ENCODE results near the gene PTPN4.

The PTPN4 gene

GRCh38 chr2:119736021-119736420, 23.7 kb upstream of the PTPN4 start:
- H3K4me3 ChIP-seq (ENCODE audit: severe bottlenecking): no peak overlapping the region
- H3K9me3 ChIP-seq (ENCODE audit: severe bottlenecking): no peaks in the 10 kb centered on the region
- TF ChIP-seq, protein P1, sequence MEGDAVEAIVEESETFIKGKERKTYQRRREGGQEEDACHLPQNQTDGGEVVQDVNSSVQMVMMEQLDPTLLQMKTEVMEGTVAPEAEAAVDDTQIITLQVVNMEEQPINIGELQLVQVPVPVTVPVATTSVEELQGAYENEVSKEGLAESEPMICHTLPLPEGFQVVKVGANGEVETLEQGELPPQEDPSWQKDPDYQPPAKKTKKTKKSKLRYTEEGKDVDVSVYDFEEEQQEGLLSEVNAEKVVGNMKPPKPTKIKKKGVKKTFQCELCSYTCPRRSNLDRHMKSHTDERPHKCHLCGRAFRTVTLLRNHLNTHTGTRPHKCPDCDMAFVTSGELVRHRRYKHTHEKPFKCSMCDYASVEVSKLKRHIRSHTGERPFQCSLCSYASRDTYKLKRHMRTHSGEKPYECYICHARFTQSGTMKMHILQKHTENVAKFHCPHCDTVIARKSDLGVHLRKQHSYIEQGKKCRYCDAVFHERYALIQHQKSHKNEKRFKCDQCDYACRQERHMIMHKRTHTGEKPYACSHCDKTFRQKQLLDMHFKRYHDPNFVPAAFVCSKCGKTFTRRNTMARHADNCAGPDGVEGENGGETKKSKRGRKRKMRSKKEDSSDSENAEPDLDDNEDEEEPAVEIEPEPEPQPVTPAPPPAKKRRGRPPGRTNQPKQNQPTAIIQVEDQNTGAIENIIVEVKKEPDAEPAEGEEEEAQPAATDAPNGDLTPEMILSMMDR (IDR thresholded peaks at IDR 0.05; ENCODE audit: poor library complexity, severe bottlenecking): no peak
- H3K4me1 ChIP-seq (ENCODE audit: insufficient read depth, poor library complexity, severe bottlenecking): no peaks in the 10 kb centered on the region
- no peaks in the 10 kb centered on the region for H3K36me3 ChIP-seq (ENCODE audit: low read depth)
- H3K27me3 ChIP-seq (ENCODE audit: insufficient read depth, poor library complexity, severe bottlenecking): no peaks in the 10 kb centered on the region
- H3K27ac ChIP-seq (ENCODE audit: poor library complexity, severe bottlenecking): no peak overlapping the region
- DNase-seq (ENCODE audit: low spot score) (no peak), ATAC-seq (ENCODE audit: low read depth) (no peak)

GRCh38 chr2:119739580-119740255, 20.0 kb upstream of the PTPN4 start:
- TF ChIP-seq, protein P1 (IDR thresholded peaks at IDR 0.05; ENCODE audit: poor library complexity, severe bottlenecking): no peak
- Histone ChIP-seq H3K9me3 (ENCODE audit: severe bottlenecking) (no peaks in the 10 kb centered on the region), H3K4me1 (ENCODE audit: insufficient read depth, poor library complexity, severe bottlenecking) (peaks cover 9% of the 10 kb centered on the region), H3K27me3 (ENCODE audit: insufficient read depth, poor library complexity, severe bottlenecking) (no peaks in the 10 kb centered on the region), H3K36me3 (ENCODE audit: low read depth) (no peaks in the 10 kb centered on the region), H3K4me3 (ENCODE audit: severe bottlenecking) (no peak overlapping the region), H3K27ac (ENCODE audit: poor library complexity, severe bottlenecking) (no peak overlapping the region)
- DNase-seq (ENCODE audit: low spot score) (no peak), ATAC-seq (ENCODE audit: low read depth) (no peak)

DNA sequence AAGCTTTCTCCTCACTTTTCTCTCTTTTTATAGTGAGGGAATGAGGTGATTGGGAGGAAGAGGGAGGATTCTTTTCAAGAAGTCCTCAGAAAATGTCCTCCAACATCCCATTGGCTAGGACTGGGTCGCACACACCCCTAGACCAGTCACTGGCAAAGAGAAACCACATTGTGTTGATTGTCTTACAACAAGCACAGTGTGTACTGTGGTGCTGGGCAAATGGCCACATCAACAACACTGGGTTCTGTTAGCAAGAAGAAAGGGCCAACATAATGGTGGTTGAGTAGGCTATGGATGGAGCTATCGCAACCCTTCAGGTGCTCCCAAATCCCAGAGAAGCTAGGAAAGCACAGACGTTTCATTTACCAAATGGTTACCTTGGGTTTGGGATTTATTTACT, 18.7 kb upstream of the PTPN4 start:
- Histone ChIP-seq H3K4me3 (ENCODE audit: severe bottlenecking) (no peak overlapping the region), H3K9me3 (ENCODE audit: severe bottlenecking) (no peaks in the 10 kb centered on the region), H3K27ac (ENCODE audit: poor library complexity, severe bottlenecking) (no peak overlapping the region), H3K27me3 (ENCODE audit: insufficient read depth, poor library complexity, severe bottlenecking) (no peaks in the 10 kb centered on the region), H3K4me1 (ENCODE audit: insufficient read depth, poor library complexity, severe bottlenecking) (peaks cover 16% of the 10 kb centered on the region), H3K36me3 (ENCODE audit: low read depth) (no peaks in the 10 kb centered on the region)
- DNase-seq (ENCODE audit: low spot score) (no peak), ATAC-seq (ENCODE audit: low read depth) (no peak)
- TF ChIP-seq, protein P1 (IDR thresholded peaks at IDR 0.05; ENCODE audit: poor library complexity, severe bottlenecking): no peak

DNA sequence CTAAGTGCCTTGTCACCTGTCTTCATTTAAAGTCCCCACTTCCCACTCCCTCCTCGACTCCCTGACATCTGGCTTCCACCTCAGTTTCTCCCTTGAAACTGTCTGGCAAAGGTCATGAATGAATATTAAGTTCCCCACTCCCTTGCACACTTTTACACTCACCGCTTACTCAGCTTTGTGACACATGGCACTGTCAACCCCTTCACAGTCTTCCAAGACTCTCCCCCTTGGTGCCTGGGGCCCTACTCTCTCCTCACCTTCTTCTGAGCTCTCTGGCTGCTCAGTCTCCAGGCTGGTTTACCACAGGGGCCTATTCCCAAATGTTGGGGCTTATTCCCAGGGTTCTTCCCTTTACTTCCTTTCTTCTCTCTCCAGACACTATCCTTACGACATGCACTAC, 17.9 kb upstream of the PTPN4 start:
- ATAC-seq (ENCODE audit: low read depth) (no peak), DNase-seq (ENCODE audit: low spot score) (no peak)

More for the DNA sequence above, 17.9 kb upstream of the PTPN4 start:
- Histone ChIP-seq H3K27ac (ENCODE audit: poor library complexity, severe bottlenecking) (no peak overlapping the region), H3K36me3 (ENCODE audit: low read depth) (no peaks in the 10 kb centered on the region), H3K9me3 (ENCODE audit: severe bottlenecking) (no peaks in the 10 kb centered on the region), H3K4me3 (ENCODE audit: severe bottlenecking) (no peak overlapping the region), H3K27me3 (ENCODE audit: insufficient read depth, poor library complexity, severe bottlenecking) (no peaks in the 10 kb centered on the region), H3K4me1 (ENCODE audit: insufficient read depth, poor library complexity, severe bottlenecking) (peaks cover 21% of the 10 kb centered on the region)
- TF ChIP-seq, protein P1 (IDR thresholded peaks at IDR 0.05; ENCODE audit: poor library complexity, severe bottlenecking): no peak

All from RWPE2 (cell line).